ENCODE results near the gene PAXIP1. TPM values are rescaled to one million over a fixed set of nuclear protein-coding genes. Genes with fewer than 3 reads are reported as not detected.

The PAXIP1 gene
- total and polyA plus RNA-seq, 9 donors, result 7.9 to 14.9 (median 10.3) TPM

GRCh38 chr7:155020996-155021395 is 18.1 kb upstream of the PAXIP1 start:
- H3K4me1 ChIP-seq (ENCODE audit: insufficient read depth), result no peaks in the 10 kb centered on the region
- 60 to 66% (median 63%) methylated on average over 5 of the region's 5 CpGs for WGBS, 3 donors
- H3K36me3 ChIP-seq, result no peaks in the 10 kb centered on the region
- no peak for DNase-seq
- no peak overlapping the region for H3K4me3 ChIP-seq
- TF ChIP-seq CTCF (IDR thresholded peaks at IDR 0.05) (no peak), EP300 (IDR thresholded peaks at IDR 0.05) (no peak), POLR2A (IDR thresholded peaks at IDR 0.05) (no peak)
- intact Hi-C loops (cut with DNase I), result no loop called here
- no peaks in the 10 kb centered on the region for H3K9me3 ChIP-seq
- no peaks in the 10 kb centered on the region for H3K27me3 ChIP-seq
- H3K27ac ChIP-seq, result no peak overlapping the region

- H3K9me3 ChIP-seq, result no peaks in the 10 kb centered on the region
- no peaks in the 10 kb centered on the region for H3K4me1 ChIP-seq (ENCODE audit: insufficient read depth)
- 49 to 60% (median 56%) methylated on average over 4 of the region's 4 CpGs for whole genome bisulfite sequencing, 3 donors
- no peak overlapping the region for H3K4me3 ChIP-seq
- intact Hi-C loops (cut with DNase I), result no loop called here
- H3K27me3 ChIP-seq, result no peaks in the 10 kb centered on the region
- H3K27ac ChIP-seq, result no peak overlapping the region
- H3K36me3 ChIP-seq, result no peaks in the 10 kb centered on the region
- no peak for DNase-seq
- TF ChIP-seq EP300 (IDR thresholded peaks at IDR 0.05), result no peak
- TF ChIP-seq POLR2A (IDR thresholded peaks at IDR 0.05), result no peak
- no peak for TF ChIP-seq CTCF (IDR thresholded peaks at IDR 0.05)
These were observed 14.9 kb upstream of the PAXIP1 start for GRCh38 chr7:155017834-155018233.

- Histone ChIP-seq H3K27ac (no peak overlapping the region), H3K4me3 (no peak overlapping the region), H3K9me3 (no peaks in the 10 kb centered on the region), H3K36me3 (no peaks in the 10 kb centered on the region), H3K27me3 (no peaks in the 10 kb centered on the region), H3K4me1 (ENCODE audit: insufficient read depth) (no peaks in the 10 kb centered on the region)
- DNase-seq, result no peak
- intact Hi-C loops (cut with DNase I), result no loop called here
- 87 to 91% (median 89%) methylated on average over 4 of the region's 4 CpGs for WGBS, 3 donors
- TF ChIP-seq EP300 (IDR thresholded peaks at IDR 0.05) (no peak), CTCF (IDR thresholded peaks at IDR 0.05) (no peak), POLR2A (IDR thresholded peaks at IDR 0.05) (no peak)
These were observed 8.2 kb upstream of the PAXIP1 start for GRCh38 chr7:155011086-155011485.

- no peak for DNase-seq
- Histone ChIP-seq H3K4me1 (ENCODE audit: insufficient read depth) (no peaks in the 10 kb centered on the region), H3K36me3 (no peaks in the 10 kb centered on the region), H3K27me3 (no peaks in the 10 kb centered on the region), H3K27ac (no peak overlapping the region), H3K4me3 (no peak overlapping the region), H3K9me3 (no peaks in the 10 kb centered on the region)
- TF ChIP-seq CTCF (IDR thresholded peaks at IDR 0.05) (no peak), EP300 (IDR thresholded peaks at IDR 0.05) (no peak), POLR2A (IDR thresholded peaks at IDR 0.05) (no peak)
- 68 to 72% (median 68%) methylated on average over 3 of the region's 3 CpGs for WGBS, 3 donors
- intact Hi-C loops (cut with DNase I), result loop anchor here in 3 of 4 donors (5.0 to 10.0 kb wide), 4 partner anchors 77 to 335 kb away; no protein-coding TSS in a partner anchor
These were observed 6.7 kb upstream of the PAXIP1 start for GRCh38 chr7:155009570-155010157.

All from ovary (tissue), 9 donors.